HG03565 (cell line): ENCODE data around the gene ZBTB8OS.

Experiments used
- ATAC-seq: cut with Tn5 transposase; IDR thresholded peaks from one replicate; pipeline ENCODE4 v1.9.1; 2021; ENCODE audit warnings: mild to moderate bottlenecking, moderate library complexity; ENCODE audit not compliant: unreplicated experiment

Gene ZBTB8OS

DNA sequence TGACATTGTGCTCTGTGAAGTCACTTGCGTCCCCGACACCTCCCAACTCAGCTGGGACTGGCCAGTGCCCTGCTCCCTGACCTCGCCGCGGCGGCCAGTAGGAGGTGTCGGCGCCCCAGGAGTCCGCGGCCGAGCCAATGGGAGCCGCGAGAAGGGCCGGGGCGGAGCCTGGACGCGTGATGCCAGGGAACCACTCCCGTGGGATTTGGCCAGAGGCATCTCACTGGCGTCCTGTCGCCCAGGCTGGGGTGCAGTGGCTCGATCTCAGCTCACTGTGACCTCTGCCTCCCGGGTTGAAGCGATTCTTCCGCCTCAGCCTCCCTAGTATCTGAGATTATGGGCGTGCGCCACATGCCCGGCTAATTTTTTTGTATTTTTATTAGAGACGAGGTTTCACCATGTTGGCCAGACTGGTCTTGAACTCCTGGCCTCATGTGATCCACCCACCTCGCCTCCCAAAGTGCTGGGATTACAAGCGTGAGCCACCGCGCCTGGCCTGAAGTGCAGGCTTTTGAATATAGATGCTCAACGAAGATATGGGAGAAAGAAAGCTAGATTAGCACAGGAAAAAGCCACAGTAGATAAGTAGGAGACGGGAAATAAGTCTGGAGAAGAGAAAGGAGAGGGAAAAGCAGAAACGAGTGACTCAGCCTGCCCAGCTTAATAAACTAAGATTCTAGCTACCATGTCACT, 38.0 kb downstream of the ZBTB8OS start:
- ATAC-seq, result peak; percentile 60

DNA sequence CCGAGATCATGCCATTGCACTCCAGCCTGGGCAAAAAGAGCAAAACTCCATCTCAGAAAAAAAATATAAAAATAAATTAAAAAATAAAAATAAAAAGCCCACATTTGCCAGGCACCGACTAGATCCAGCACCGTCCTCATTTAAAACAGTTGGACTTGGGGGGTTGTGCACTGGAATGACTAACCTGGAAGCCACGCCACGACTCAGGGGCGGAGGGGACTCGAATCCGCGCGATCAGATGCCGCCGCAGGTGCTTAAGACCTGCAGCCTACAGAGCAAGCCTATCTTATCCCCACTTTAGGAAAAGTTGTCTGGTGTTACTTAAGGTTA, 38.5 kb downstream of the ZBTB8OS start:
- ATAC-seq, result no peak

DNA sequence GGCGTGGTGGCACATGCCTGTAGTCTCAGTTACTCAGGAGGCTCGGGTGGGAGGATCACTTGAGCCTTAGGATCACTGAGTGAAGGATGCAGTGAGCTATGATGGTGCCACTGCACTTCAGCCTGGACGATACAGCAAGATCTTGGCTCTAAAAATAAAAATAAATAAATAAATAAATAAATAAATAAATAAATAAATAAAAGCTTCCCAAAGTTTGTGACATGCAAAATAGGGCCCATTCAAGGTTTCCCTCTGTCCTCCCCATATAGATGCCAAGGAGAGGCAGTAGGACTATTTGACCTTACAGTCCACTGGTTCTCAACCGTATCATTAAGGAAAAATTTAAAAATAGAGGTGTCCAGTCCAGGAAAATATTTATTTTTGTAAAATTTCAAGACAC, 41.2 kb downstream of the ZBTB8OS start:
- no peak for ATAC-seq

DNA sequence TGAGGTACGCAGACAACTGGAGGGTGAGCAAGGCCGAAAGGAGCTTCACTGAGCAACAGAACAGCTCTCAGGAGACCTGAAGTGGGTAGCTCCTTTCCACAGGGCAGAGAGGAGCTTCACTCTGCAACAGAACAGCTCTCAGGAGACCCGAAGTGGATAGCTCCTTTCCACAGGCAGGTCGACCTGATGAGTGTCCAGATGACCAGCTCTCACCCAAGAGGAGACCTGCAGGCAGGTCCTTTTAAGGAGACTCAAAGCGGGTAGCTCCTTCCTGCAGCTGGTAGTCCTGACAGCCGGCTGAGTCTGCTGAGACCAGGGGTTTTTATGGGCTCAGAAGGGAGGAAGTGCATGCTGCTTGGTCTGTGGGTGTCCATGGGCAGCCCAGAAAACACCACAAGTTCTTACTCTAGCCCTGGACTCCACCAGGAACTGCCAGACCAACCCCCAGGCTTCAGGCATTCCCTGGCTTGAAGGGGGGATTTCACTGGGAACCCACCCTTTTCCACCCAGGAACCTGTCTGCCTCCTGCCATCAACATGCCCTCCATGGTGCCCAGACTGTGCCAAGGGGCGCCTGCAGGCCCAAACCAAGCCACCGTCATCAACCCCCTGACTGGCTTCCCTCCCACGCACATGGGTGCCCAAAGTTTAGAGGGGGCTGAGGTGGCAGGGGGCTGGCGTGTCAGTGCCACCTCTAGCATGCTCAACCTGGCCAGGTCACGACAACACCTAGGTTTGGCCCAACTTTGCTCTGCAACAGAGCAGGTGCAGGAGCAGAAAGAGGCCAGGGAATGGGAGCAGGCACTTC, 43.6 kb downstream of the ZBTB8OS start:
- ATAC-seq, result no peak

DNA sequence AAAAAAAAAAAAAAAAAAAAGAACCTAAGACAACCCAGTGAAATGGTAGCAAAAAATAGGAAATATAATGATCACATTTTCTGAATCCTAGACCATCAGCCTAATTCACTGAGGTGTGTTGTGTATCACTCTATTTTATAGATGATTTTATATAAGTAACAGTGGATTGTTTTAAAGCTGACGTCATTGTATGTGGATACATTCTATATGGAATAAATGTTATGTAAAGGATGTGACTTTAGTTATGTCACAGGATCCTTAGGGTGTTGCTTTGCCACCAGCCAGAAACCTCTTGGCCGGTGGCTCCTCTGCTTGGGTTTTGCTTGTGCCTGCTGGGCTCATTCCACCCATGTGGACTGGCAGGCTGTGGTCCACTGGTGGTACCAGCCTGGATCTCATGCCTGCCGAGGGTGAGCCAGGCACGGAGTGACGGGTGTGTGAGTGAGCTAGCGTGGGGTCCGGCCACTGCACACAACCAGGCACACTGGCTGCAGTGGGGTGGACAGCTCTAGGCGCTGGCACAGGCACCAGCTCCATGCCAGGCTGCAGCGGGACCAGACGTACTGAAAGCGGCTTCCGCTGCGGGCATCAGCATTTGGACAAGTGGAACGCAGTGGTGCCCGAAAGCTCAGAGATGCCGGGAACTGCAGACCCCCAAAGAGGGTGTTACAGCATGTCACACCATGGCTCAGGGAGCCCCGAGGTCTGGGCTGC, 44.5 kb downstream of the ZBTB8OS start:
- no peak for ATAC-seq

DNA sequence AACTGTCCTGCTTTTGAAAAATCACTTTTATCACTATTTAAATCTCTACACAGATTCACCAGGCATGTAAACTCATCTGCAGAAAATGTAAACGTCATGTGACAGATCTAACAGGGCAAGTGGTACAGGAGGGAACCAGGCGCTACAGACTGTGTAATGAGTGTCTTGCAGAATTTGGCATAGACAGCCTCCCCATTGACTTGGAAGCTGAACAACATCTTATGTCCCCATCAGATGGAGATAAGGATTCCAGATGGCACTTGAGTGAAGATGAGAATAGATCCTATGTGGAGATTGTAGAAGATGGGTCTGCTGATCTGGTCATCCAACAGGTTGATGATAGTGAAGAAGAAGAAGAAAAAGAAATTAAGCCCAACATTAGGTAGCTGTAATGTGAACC, 50.3 kb downstream of the ZBTB8OS start:
- ATAC-seq, result no peak

DNA sequence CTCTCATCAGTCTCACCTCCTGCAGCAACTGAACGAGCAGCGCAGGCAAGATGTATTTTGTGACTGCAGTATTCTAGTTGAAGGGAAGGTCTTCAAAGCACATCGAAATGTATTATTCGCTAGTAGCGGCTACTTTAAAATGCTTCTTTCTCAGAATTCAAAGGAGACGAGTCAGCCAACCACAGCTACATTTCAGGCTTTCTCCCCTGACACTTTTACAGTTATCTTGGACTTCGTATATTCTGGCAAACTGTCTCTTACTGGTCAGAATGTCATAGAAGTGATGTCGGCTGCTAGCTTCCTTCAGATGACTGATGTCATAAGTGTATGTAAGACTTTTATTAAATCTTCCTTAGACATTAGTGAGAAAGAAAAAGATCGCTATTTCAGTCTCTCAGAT, 57.4 kb downstream of the ZBTB8OS start:
- no peak for ATAC-seq

DNA sequence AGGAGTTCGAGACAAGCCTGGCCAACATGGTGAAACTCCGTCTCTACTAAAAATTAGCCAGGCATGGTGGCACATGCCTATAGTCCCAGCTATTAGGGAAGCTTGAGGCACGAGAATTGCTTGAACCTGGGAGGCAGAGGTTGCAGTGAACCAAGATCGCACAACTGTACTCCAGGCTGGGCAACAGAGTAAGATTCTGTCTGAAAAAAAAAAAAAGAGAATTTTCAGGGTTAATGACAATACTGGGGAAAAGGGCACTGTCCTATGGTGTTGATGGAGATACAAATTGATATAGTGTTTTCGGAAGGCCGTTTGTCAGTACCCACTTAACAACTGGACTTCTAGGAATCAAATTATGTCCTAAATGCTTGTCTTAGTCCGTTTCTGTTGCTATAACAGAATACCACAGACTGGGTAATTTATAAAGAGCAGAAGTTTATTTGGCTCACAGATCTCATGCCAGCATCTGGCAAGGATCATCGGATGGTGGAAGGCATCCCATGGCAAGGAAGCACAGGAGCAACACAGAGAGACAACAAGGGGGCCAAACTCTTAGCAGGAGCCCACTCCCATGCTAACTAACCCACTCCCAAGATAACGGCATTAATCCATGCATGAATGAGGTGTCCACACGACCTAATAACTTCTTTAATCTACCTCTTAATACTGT, 69.9 kb downstream of the ZBTB8OS start:
- ATAC-seq, result no peak
